ENCODE results near the gene NUP93. TPM values are rescaled to one million over a fixed set of nuclear protein-coding genes. Genes with fewer than 3 reads are reported as not detected.

NUP93 gene
- total RNA-seq, 1 experiment from 2014 or later = 144 TPM

DNA sequence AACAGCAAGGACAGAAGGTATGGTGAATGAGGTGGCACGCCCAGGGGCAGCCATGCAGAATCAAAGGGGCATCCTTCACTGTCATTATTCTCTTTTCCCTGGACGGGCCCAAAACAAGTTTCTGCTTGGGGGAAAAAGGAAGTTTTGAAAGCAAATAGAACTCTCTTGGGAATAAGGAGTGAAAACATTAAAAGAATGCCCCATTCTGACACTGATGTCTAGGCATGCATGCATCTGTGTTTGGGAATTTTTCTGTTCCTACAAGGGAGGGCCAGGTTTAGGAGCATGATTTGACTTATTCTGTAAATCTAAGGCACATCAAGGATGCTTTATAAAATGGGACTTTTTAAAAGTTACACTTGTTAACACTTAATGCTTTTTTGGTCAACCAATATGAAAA lies 100.7 kb downstream of the NUP93 start:
- ATAC-seq (no peak), DNase-seq (ENCODE audit: low read depth, low spot score) (no peak)
- intact Hi-C loops (cut with micrococcal nuclease) = no loop called here
- H3K27me3 ChIP-seq (ENCODE audit: insufficient read depth, low read length) = no peaks in the 10 kb centered on the region
- H3K4me2 ChIP-seq (ENCODE audit: low read length) = no peak overlapping the region
- ChIA-PET POLR2A (no interaction called here), CTCF (interaction anchor here (1.3 kb wide), 1 partner anchor 21 kb away, joined by 5 read pairs; no protein-coding TSS in a partner anchor), RAD21 (ENCODE audit: low non-redundant PET in 1 of 2, low total read pairs in 2 of 2, uncharacterized antibody in 2 of 2, unreplicated experiment in 2 of 2) (no interaction called here)
- H4K20me1 ChIP-seq (ENCODE audit: insufficient read depth) = no peaks in the 10 kb centered on the region
- BruUV-seq (replicated peaks) = no TSS peak
- no peaks in the 10 kb centered on the region for H3K9me3 ChIP-seq (ENCODE audit: control insufficient read depth in 1 of 2, insufficient read depth in 1 of 2, low read depth in 1 of 2, low read length in 2 of 2)
- no peak overlapping the region for H3K27ac ChIP-seq (ENCODE audit: low read depth, low read length)
- H2AFZ ChIP-seq (ENCODE audit: low read depth, low read length, poor library complexity, severe bottlenecking) = no peak overlapping the region
- no peaks in the 10 kb centered on the region for H3K4me1 ChIP-seq (ENCODE audit: control insufficient read depth in 1 of 2, insufficient read depth in 2 of 2, low read length in 2 of 2)
- H3K9me2 ChIP-seq (ENCODE audit: insufficient read depth) = no peaks in the 10 kb centered on the region
- no peak overlapping the region for H3K4me3 ChIP-seq (replicated peaks in 1 of 2; ENCODE audit: low read depth in 1 of 2, low read length in 2 of 2)
- H3K36me3 ChIP-seq (ENCODE audit: control insufficient read depth in 1 of 2, insufficient read depth in 2 of 2, low read length in 2 of 2) = peaks cover 14 to 34% of the 10 kb centered on the region in 2 experiments
- no peak overlapping the region for H3K9ac ChIP-seq (ENCODE audit: low read length)
- TF ChIP-seq YY1 (IDR thresholded peaks at IDR 0.05; ENCODE audit: extremely low read depth, insufficient replicate concordance, low read depth, low read length) = no peak
- TF ChIP-seq REST (IDR thresholded peaks at IDR 0.05; ENCODE audit: low read depth) = no peak
- TF ChIP-seq, protein P1, sequence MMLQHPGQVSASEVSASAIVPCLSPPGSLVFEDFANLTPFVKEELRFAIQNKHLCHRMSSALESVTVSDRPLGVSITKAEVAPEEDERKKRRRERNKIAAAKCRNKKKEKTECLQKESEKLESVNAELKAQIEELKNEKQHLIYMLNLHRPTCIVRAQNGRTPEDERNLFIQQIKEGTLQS (IDR thresholded peaks at IDR 0.05) = no peak
- no peak for TF ChIP-seq ZNF274 (IDR thresholded peaks at IDR 0.05; ENCODE audit: low read depth, low read length)
- no peak for TF ChIP-seq ELF1 (IDR thresholded peaks at IDR 0.05; ENCODE audit: borderline replicate concordance, low read depth)
- no peaks in the 10 kb centered on the region for H3K79me2 ChIP-seq (ENCODE audit: insufficient read depth, low read length)

GRCh38 chr16:56832768-56833167 lies 102.8 kb downstream of the NUP93 start:
- Histone ChIP-seq H4K20me1 (ENCODE audit: insufficient read depth) (no peaks in the 10 kb centered on the region), H3K79me2 (ENCODE audit: insufficient read depth, low read length) (no peaks in the 10 kb centered on the region), H3K4me1 (ENCODE audit: control insufficient read depth in 1 of 2, insufficient read depth in 2 of 2, low read length in 2 of 2) (no peaks in the 10 kb centered on the region), H3K36me3 (ENCODE audit: control insufficient read depth in 1 of 2, insufficient read depth in 2 of 2, low read length in 2 of 2) (peaks cover 17 to 44% of the 10 kb centered on the region in 2 experiments), H3K9me3 (ENCODE audit: control insufficient read depth in 1 of 2, insufficient read depth in 1 of 2, low read depth in 1 of 2, low read length in 2 of 2) (no peaks in the 10 kb centered on the region), H3K4me3 (replicated peaks in 1 of 2; ENCODE audit: low read depth in 1 of 2, low read length in 2 of 2) (no peak overlapping the region), H3K27me3 (ENCODE audit: insufficient read depth, low read length) (no peaks in the 10 kb centered on the region), H3K9ac (ENCODE audit: low read length) (no peak overlapping the region), H2AFZ (ENCODE audit: low read depth, low read length, poor library complexity, severe bottlenecking) (no peak overlapping the region), H3K27ac (ENCODE audit: low read depth, low read length) (no peak overlapping the region), H3K4me2 (ENCODE audit: low read length) (no peak overlapping the region), H3K9me2 (ENCODE audit: insufficient read depth) (no peaks in the 10 kb centered on the region)
- no peak for ATAC-seq
- POLR2A ChIA-PET = no interaction called here
- intact Hi-C loops (cut with micrococcal nuclease) = no loop called here
- CTCF ChIA-PET = no interaction called here
- DNase-seq (ENCODE audit: low read depth, low spot score) = no peak
- BruUV-seq (replicated peaks) = no TSS peak
- RAD21 ChIA-PET (ENCODE audit: low non-redundant PET in 1 of 2, low total read pairs in 2 of 2, uncharacterized antibody in 2 of 2, unreplicated experiment in 2 of 2) = no interaction called here
- TF ChIP-seq JUND (IDR thresholded peaks at IDR 0.05) = no peak

Measured in HCT116 (cell line).